Neural crest cell (in vitro differentiated cells): ENCODE measurements around the gene TRIP10. TPM values are rescaled to one million over a fixed set of nuclear protein-coding genes. Genes with fewer than 3 reads are reported as not detected.

Experiments
- DNase-seq: peaks from one replicate; pipeline ENCODE4 v3.0.0; 2021; ENCODE audit warnings: low read depth, mixed read lengths, low spot score
- H3K27ac Mint-ChIP-seq: one replicate; pipeline ENCODE4 v1.8.0; 2021; ENCODE audit warnings: mild to moderate bottlenecking, mixed read lengths; ENCODE audit not compliant: unreplicated experiment
- H3K27me3 Mint-ChIP-seq: 2 replicates; pipeline ENCODE4 v1.8.0; 2021; ENCODE audit warnings: low read depth, mild to moderate bottlenecking, mixed read lengths
- H3K36me3 Mint-ChIP-seq: 2 replicates; pipeline ENCODE4 v1.8.0; 2021; ENCODE audit warnings: low read depth, mild to moderate bottlenecking, mixed read lengths
- H3K4me1 Mint-ChIP-seq: 2 replicates; pipeline ENCODE4 v1.8.0; 2021; ENCODE audit warnings: mixed read lengths
- H3K4me3 Mint-ChIP-seq: one replicate; pipeline ENCODE4 v1.8.0; 2021; ENCODE audit warnings: mild to moderate bottlenecking, mixed read lengths
- H3K9me3 Mint-ChIP-seq: 2 replicates; pipeline ENCODE4 v1.8.0; 2021; ENCODE audit warnings: mixed read lengths
- total RNA-seq: library from RNA; stranded (reverse); gene quantifications from 2 replicates; pipeline ENCODE4 v1.2.1, GENCODE V29; 2021
- TF ChIP-seq, protein P1 (sequence below): fragments of 200-600 bp; sonication (generic); conservative IDR thresholded peaks from 2 replicates; pipeline ENCODE4 v1.5.0; 2021; ENCODE audit warnings: antibody characterized with exemption, mild to moderate bottlenecking

The TRIP10 gene
- total RNA-seq, 1 donor from 2014 or later: 20.6 TPM

DNA sequence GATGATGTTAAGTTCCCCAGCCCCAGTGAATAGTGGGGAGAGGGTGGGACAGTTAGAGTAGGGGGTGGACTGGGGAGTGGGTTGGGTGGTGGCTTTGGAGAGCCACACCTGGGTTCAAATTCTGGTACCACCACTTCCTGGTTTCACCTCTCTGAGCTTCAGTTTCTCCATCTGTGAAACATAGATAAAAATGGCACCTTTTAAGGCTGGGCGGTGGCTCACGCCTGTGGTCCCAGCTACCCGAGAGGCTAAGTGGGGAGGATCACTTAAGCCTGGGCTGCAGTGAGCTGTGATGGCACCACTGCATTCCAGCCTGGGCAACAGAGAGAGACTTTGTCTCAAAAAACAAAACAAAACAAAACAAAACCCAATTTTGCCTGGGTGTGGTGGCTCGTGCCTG lies 38.9 kb downstream of the TRIP10 start:
- H3K4me3 Mint-ChIP-seq: no peak overlapping the region
- no peak overlapping the region for H3K27ac Mint-ChIP-seq
- no peaks in the 10 kb centered on the region for H3K4me1 Mint-ChIP-seq
- TF ChIP-seq, protein P1, sequence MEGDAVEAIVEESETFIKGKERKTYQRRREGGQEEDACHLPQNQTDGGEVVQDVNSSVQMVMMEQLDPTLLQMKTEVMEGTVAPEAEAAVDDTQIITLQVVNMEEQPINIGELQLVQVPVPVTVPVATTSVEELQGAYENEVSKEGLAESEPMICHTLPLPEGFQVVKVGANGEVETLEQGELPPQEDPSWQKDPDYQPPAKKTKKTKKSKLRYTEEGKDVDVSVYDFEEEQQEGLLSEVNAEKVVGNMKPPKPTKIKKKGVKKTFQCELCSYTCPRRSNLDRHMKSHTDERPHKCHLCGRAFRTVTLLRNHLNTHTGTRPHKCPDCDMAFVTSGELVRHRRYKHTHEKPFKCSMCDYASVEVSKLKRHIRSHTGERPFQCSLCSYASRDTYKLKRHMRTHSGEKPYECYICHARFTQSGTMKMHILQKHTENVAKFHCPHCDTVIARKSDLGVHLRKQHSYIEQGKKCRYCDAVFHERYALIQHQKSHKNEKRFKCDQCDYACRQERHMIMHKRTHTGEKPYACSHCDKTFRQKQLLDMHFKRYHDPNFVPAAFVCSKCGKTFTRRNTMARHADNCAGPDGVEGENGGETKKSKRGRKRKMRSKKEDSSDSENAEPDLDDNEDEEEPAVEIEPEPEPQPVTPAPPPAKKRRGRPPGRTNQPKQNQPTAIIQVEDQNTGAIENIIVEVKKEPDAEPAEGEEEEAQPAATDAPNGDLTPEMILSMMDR: no peak
- H3K9me3 Mint-ChIP-seq: peaks cover 5% of the 10 kb centered on the region
- peaks cover 6% of the 10 kb centered on the region for H3K27me3 Mint-ChIP-seq
- no peak for DNase-seq
- H3K36me3 Mint-ChIP-seq: no peaks in the 10 kb centered on the region

DNA sequence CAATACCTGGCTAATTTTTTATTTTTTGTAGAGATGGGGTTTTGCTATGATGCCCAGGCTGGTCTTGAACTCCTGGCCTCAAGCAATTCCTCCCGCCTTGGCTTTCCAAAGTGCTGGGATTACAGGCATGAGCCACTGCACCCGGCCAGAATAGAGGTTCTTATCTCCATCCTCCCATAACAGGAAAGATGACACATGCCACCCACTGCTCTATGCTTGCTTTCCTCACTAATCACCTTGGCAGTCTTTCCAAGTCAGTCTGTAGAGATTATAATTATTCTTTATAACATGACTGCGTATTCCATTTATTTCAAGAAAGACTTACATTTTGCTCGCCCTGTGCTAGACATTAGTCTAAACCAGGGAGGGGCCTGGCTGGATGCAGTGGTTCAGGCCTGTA lies 39.7 kb downstream of the TRIP10 start:
- Mint-ChIP-seq H3K9me3 (peaks cover 5% of the 10 kb centered on the region), H3K4me1 (no peaks in the 10 kb centered on the region), H3K27me3 (peaks cover 6% of the 10 kb centered on the region), H3K27ac (no peak overlapping the region), H3K36me3 (no peaks in the 10 kb centered on the region), H3K4me3 (no peak overlapping the region)
- TF ChIP-seq, protein P1: no peak
- no peak for DNase-seq

DNA sequence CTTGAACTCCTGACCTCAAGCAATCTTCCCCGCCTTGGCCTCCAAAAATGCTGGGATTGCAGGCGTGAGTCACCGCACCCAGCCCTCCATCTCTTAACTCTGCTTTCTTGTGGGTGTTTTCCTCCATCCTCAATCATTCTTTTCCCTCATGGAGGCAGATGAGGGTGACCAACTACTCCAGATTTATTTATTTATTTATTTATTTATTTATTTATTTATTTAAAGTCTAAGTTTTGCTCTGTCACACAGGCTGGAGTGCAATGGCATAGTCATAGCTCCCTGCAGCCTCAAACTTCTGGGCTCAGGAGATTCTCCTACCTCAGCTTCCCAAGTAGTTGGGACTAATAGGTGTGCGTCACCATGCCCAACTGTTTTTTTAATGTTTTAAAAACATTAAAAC lies 47.9 kb downstream of the TRIP10 start:
- H3K27me3 Mint-ChIP-seq: no peaks in the 10 kb centered on the region
- no peak overlapping the region for H3K27ac Mint-ChIP-seq
- H3K36me3 Mint-ChIP-seq: peaks cover 6% of the 10 kb centered on the region
- no peak for DNase-seq
- H3K4me3 Mint-ChIP-seq: no peak overlapping the region
- TF ChIP-seq, protein P1: no peak
- H3K9me3 Mint-ChIP-seq: peaks cover 9% of the 10 kb centered on the region
- H3K4me1 Mint-ChIP-seq: no peaks in the 10 kb centered on the region

DNA sequence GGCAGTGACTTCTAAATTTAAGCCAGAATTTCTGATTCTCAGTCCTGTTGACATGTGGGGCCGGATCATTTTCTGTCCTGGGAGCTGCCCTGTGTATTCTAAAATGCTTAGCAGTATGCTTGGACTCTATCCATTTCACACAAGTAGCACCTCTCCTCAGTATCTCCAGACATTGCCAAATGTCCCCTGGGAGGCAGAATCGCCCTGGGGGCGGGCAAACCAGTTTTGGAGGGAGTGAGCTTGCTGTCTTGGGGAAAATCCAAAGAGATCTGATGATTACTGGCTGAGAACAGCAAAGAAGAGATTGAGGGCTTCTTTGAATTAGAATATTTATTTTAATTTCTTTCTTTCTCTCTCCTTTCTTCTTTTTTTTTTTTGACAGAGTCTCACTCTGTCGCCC lies 49.4 kb downstream of the TRIP10 start:
- H3K4me1 Mint-ChIP-seq: no peaks in the 10 kb centered on the region
- H3K36me3 Mint-ChIP-seq: peaks cover 6% of the 10 kb centered on the region
- H3K9me3 Mint-ChIP-seq: peaks cover 9% of the 10 kb centered on the region
- H3K27ac Mint-ChIP-seq: no peak overlapping the region
- DNase-seq: no peak
- no peaks in the 10 kb centered on the region for H3K27me3 Mint-ChIP-seq
- TF ChIP-seq, protein P1: no peak
- no peak overlapping the region for H3K4me3 Mint-ChIP-seq

DNA sequence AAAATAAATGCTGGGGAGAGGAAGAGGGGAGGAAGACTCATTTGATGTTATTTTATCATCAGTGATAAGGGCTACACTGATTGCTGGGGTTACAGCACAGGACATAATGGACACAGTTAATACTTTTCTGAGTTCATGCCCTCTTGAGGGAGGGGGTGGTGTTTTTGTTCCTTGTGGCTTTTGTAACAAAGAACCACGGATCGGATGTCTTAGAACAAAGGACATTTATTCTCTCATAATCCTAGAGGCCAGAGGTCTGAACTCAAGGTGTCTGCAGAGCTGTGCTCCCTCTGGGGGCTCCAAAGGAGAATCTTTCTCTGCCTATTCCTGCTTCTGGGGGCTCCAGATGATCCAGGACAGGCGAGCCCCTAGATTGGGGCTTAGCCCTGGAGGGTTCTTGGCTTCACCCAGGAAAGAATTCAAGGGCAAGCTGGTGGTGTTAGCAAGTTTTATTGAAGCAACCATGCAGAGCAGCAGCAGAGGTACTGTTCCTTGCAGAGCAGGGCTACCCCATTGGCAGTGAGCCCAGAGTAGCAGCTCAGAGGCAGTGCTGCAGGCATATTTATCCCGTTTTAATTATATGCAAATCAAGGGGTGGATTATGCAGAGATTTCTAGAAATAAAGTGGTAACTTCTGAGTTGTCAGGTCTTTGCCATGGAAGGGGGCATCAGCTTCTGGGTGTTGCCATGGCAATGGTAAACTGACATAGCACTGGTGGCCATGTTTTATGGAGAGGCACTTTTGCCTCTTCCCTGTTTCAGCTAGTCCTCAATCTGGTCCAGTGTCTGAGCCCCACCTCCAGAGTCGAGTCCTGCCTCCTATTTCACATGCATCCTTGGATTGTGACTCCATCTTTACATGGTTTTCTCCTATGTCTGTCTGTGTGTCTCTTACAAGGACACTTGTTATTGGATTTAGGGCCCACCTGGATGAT lies 51.0 kb downstream of the TRIP10 start:
- Mint-ChIP-seq H3K4me3 (no peak overlapping the region), H3K36me3 (peaks cover 6% of the 10 kb centered on the region), H3K27ac (no peak overlapping the region), H3K9me3 (peaks cover 9% of the 10 kb centered on the region), H3K4me1 (no peaks in the 10 kb centered on the region), H3K27me3 (peaks cover 5% of the 10 kb centered on the region)
- TF ChIP-seq, protein P1: no peak
- DNase-seq: no peak
